H1 (cell line): ENCODE measurements around the gene SRF. TPM values are rescaled to one million over a fixed set of nuclear protein-coding genes. Genes with fewer than 3 reads are reported as not detected.

Source experiments
- CREB1 ChIP-seq: IDR thresholded peaks from 2 replicates; pipeline ENCODE4 v1.6.1; 2012; ENCODE audit warnings: inconsistent platforms
- EGR1 ChIP-seq: IDR thresholded peaks from 2 replicates; pipeline ENCODE4 v1.6.1; 2011; ENCODE audit warnings: low read depth, low read length, borderline replicate concordance
- HDAC6 ChIP-seq: IDR thresholded peaks from one replicate; pipeline ENCODE4 v1.7.1; 2012; ENCODE audit warnings: low read depth, mild to moderate bottlenecking, inconsistent platforms, low read length, moderate library complexity
- POLR2AphosphoS5 ChIP-seq: IDR thresholded peaks from 2 replicates; pipeline ENCODE4 v1.6.1; 2011; ENCODE audit warnings: low read depth, low read length
- RBBP5 ChIP-seq: IDR thresholded peaks from 2 replicates; pipeline ENCODE4 v1.7.1; 2012; ENCODE audit warnings: low read depth, mild to moderate bottlenecking, inconsistent platforms, low read length, moderate library complexity, borderline replicate concordance
- SIN3A ChIP-seq, 2 experiments: IDR thresholded peaks in 1 of 2; conservative IDR thresholded peaks in 1 of 2; 2 replicates each; pipeline ENCODE4 v1.6.1; 2011 to 2012; ENCODE audit warnings: low read length in 2 of 2, improper control_type of control experiment in 1 of 2, low read depth in 1 of 2, mild to moderate bottlenecking in 1 of 2
- TBP ChIP-seq: IDR thresholded peaks from 2 replicates; pipeline ENCODE4 v1.6.1; 2011; ENCODE audit warnings: low read depth, low read length, improper control_type of control experiment
- TCF12 ChIP-seq: IDR thresholded peaks from 2 replicates; pipeline ENCODE4 v1.6.1; 2011; ENCODE audit warnings: low read depth, mild to moderate bottlenecking, low read length
- TEAD4 ChIP-seq: IDR thresholded peaks from 2 replicates; pipeline ENCODE4 v1.6.1; 2012; ENCODE audit warnings: low read depth, low read length, inconsistent platforms, mixed read lengths
- polyA plus RNA-seq, 7 experiments: library from polyadenylated mRNA; depleted of rRNA in 3 of 7; stranded (reverse) in 5 of 7; unstranded in 2 of 7; fragments of >200 nt in 5 of 7; fragments of 200-250 nt in 2 of 7; gene quantifications; 1 replicate in 5 of 7; 2 replicates in 1 of 7; 4 replicates in 1 of 7; pipeline versions ENCODE4 v1.2.1 to v1.2.3, GENCODE V29; 2011 to 2013; ENCODE audit warnings: missing spikeins in 2 of 7, mixed read lengths in 2 of 7
- total RNA-seq: library from RNA; stranded (reverse); fragmentation: NEBNext Ultra II Directional; extraction: Animal tissue kit (Norgen Biotek cat#: 25700); gene quantifications from 2 replicates; pipeline ENCODE4 v1.2.1, GENCODE V29; 2021
- TF ChIP-seq, protein P1 (sequence below), 3 experiments: IDR thresholded peaks; 1 replicate in 2 of 3; 2 replicates in 1 of 3; pipeline versions ENCODE4 v1.5.1 to v1.6.1; 2011; ENCODE audit warnings: low read length in 3 of 3, mild to moderate bottlenecking in 3 of 3, inconsistent platforms in 2 of 3, low read depth in 1 of 3, moderate library complexity in 1 of 3; ENCODE audit not compliant: insufficient read depth in 1 of 3; ENCODE audit errors: control extremely low read depth in 1 of 3
- TF ChIP-seq, protein P2 (sequence below): IDR thresholded peaks from 2 replicates; pipeline ENCODE4 v1.6.1; 2012; ENCODE audit warnings: low read length, inconsistent platforms
- TF ChIP-seq, protein P3 (sequence below): IDR thresholded peaks from 2 replicates; pipeline ENCODE4 v1.6.1; 2011; ENCODE audit warnings: low read depth, mild to moderate bottlenecking, low read length; ENCODE audit not compliant: insufficient read depth
- TF ChIP-seq, protein P4 (sequence below): IDR thresholded peaks from 2 replicates; pipeline ENCODE4 v1.6.1; 2012; ENCODE audit warnings: inconsistent platforms

SRF gene
- total and polyA plus RNA-seq, 2 of the 8 experiments (the other 6 are each of a cell fraction or from before 2014, with no cell fraction given) = 49.0 to 69.5 TPM

DNA sequence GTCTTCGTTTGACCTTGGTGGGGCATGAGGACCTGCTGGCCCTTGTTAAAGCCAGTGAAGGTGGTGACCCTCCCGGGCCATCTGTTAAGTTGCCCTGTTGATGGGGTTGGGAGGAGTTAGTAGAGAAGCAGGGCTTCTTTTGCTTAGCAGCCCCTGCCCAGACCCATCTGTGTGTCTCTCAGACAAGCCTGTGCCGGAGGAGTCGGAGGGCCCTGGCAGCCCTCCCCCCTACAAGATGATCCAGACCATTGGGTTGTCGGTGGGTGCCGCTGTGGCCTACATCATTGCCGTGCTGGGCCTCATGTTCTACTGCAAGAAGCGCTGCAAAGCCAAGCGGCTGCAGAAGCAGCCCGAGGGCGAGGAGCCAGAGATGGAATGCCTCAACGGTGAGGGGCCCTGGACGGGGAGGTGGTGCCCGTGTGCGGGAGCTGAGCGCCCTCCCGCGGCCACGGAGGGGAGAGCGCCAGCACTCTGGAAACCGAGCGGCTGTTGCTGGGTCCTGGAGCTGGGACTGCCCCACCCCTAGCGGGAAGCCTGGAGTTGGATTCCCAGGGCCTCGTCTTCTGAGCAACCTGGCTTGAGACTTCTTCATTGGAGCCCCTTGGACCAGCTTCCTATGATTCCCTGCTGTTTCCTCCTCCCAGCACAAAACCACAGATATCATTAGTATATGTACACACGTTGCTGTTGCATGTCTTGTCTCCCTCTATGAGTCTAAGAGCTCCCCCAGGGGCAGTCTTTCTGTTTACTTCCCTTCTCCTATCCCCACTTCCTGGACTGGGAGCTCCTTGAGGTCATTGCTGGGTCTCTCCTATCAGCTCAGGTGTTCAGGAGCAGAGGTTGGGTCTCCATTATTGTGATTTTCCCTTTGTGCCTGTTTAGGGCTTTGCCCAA is 27.6 kb upstream of the SRF start (continued):
- TF ChIP-seq, protein P1, sequence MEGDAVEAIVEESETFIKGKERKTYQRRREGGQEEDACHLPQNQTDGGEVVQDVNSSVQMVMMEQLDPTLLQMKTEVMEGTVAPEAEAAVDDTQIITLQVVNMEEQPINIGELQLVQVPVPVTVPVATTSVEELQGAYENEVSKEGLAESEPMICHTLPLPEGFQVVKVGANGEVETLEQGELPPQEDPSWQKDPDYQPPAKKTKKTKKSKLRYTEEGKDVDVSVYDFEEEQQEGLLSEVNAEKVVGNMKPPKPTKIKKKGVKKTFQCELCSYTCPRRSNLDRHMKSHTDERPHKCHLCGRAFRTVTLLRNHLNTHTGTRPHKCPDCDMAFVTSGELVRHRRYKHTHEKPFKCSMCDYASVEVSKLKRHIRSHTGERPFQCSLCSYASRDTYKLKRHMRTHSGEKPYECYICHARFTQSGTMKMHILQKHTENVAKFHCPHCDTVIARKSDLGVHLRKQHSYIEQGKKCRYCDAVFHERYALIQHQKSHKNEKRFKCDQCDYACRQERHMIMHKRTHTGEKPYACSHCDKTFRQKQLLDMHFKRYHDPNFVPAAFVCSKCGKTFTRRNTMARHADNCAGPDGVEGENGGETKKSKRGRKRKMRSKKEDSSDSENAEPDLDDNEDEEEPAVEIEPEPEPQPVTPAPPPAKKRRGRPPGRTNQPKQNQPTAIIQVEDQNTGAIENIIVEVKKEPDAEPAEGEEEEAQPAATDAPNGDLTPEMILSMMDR (IDR thresholded peaks at IDR 0.05; ENCODE audit: control extremely low read depth in 1 of 3, insufficient read depth in 1 of 3, low read depth in 1 of 3, low read length in 3 of 3) = peak; percentile 92 to 99 (median 98)
- 0 out of 2 replicates have a peak, but pooled peaks have one; percentile 50 for TF ChIP-seq RBBP5
- TF ChIP-seq, protein P2, sequence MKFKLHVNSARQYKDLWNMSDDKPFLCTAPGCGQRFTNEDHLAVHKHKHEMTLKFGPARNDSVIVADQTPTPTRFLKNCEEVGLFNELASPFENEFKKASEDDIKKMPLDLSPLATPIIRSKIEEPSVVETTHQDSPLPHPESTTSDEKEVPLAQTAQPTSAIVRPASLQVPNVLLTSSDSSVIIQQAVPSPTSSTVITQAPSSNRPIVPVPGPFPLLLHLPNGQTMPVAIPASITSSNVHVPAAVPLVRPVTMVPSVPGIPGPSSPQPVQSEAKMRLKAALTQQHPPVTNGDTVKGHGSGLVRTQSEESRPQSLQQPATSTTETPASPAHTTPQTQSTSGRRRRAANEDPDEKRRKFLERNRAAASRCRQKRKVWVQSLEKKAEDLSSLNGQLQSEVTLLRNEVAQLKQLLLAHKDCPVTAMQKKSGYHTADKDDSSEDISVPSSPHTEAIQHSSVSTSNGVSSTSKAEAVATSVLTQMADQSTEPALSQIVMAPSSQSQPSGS = peak; percentile 67; the same call in 1 of the 2 replicates
- TF ChIP-seq POLR2AphosphoS5 = 0 out of 2 replicates have a peak, but pooled peaks have one; percentile 22
- peak; percentile 34; the same call in 1 of the 2 replicates for TF ChIP-seq TBP
- TF ChIP-seq TEAD4 = peak; percentile 80
- TF ChIP-seq, protein P3, sequence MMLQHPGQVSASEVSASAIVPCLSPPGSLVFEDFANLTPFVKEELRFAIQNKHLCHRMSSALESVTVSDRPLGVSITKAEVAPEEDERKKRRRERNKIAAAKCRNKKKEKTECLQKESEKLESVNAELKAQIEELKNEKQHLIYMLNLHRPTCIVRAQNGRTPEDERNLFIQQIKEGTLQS = 0 out of 2 replicates have a peak, but pooled peaks have one; percentile 11
- TF ChIP-seq HDAC6 = no peak
- TF ChIP-seq SIN3A (conservative IDR thresholded peaks at IDR 0.05 in 1 of 2, IDR thresholded peaks at IDR 0.05 in 1 of 2; ENCODE audit: low read depth in 1 of 2, low read length in 2 of 2) = peak; percentile 33 to 79; a peak in 2 of 4 replicates
- TF ChIP-seq, protein P4, sequence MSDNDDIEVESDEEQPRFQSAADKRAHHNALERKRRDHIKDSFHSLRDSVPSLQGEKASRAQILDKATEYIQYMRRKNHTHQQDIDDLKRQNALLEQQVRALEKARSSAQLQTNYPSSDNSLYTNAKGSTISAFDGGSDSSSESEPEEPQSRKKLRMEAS = peak; percentile 44
- 0 out of 2 replicates have a peak, but pooled peaks have one; percentile 13 for TF ChIP-seq CREB1
- no peak for TF ChIP-seq EGR1
- TF ChIP-seq TCF12 = no peak
